ENCODE results near the gene MRPL36.

- TF ChIP-seq CTCF (conservative IDR thresholded peaks at IDR 0.05; ENCODE audit: low read depth, low read length) (no peak), POLR2A (IDR thresholded peaks at IDR 0.05; ENCODE audit: low read depth, low read length) (no peak), RAD21 (IDR thresholded peaks at IDR 0.05; ENCODE audit: low read length) (no peak), CHD1 (IDR thresholded peaks at IDR 0.05; ENCODE audit: low read depth, low read length) (no peak)
These were observed 17.8 kb downstream of the MRPL36 start for GRCh38 chr5:1781726-1782384.

Data from IMR-90 (cell line).